Measurements from ENCODE around the gene SLC30A7. TPM values are rescaled to one million over a fixed set of nuclear protein-coding genes. Genes with fewer than 3 reads are reported as not detected.

SLC30A7 gene
- total and polyA plus RNA-seq, 8 donors = 1.5 to 65.7 (median 6.2) TPM

DNA sequence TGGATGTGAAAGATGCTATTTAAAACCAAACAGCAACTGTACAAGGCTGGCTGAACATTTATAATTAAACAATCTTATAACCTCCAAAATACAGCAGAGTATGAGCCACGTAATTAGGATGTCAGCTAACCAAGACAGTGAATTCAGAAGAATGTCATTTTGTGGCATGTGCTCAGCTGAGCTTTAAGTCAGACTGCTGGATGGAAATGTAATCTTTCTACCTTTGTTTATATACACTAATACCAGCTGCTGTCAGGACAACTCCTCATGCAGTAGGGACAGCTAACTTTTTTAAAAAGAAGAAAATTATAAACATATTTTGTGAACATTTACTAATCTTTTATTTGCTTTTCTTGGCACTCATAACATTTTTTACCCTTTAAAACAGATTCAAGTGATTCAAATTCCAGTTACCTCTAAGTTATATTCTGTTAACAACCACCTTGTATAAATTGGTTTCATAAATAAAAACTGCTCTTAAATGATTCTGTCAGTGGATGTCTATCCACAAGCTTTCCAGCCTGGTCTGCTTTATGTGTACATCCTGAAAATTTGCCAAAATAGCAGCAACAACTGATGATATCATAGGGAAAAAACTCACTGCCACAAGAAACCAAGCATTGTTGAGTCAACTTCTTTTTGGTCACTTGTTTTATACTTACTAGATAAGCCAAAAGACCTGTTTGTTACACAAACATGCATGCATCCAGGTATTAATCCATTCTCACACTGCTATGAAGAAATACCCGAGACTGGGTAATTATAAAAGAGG is 93.6 kb downstream of the SLC30A7 start:
- Histone ChIP-seq H3K9me3 (no peaks in the 10 kb centered on the region), H3K36me3 (peaks cover 3 to 28% (median 8%) of the 10 kb centered on the region in 4 donors), H3K27me3 (no peaks in the 10 kb centered on the region), H3K27ac (peak overlapping the region in 2 of 5 donors; percentile 3 to 21), H3K4me1 (peaks cover 0 to 17% (median 8%) of the 10 kb centered on the region in 4 donors), H3K4me3 (no peak overlapping the region)
- WGBS, 5 donors = 65 to 76% (median 74%) methylated on average over 2 of the region's 2 CpGs
- TF ChIP-seq POLR2A (IDR thresholded peaks at IDR 0.05) (no peak), EP300 (IDR thresholded peaks at IDR 0.05) (no peak), POLR2AphosphoS5 (IDR thresholded peaks at IDR 0.05) (no peak)
- TF ChIP-seq, protein P1, sequence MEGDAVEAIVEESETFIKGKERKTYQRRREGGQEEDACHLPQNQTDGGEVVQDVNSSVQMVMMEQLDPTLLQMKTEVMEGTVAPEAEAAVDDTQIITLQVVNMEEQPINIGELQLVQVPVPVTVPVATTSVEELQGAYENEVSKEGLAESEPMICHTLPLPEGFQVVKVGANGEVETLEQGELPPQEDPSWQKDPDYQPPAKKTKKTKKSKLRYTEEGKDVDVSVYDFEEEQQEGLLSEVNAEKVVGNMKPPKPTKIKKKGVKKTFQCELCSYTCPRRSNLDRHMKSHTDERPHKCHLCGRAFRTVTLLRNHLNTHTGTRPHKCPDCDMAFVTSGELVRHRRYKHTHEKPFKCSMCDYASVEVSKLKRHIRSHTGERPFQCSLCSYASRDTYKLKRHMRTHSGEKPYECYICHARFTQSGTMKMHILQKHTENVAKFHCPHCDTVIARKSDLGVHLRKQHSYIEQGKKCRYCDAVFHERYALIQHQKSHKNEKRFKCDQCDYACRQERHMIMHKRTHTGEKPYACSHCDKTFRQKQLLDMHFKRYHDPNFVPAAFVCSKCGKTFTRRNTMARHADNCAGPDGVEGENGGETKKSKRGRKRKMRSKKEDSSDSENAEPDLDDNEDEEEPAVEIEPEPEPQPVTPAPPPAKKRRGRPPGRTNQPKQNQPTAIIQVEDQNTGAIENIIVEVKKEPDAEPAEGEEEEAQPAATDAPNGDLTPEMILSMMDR (IDR thresholded peaks at IDR 0.05) = no peak
- peak in 1 of 2 donors; percentile 65 for DNase-seq
- intact Hi-C loops (cut with DNase I; ENCODE audit: low total_unique reads) = no loop called here

DNA sequence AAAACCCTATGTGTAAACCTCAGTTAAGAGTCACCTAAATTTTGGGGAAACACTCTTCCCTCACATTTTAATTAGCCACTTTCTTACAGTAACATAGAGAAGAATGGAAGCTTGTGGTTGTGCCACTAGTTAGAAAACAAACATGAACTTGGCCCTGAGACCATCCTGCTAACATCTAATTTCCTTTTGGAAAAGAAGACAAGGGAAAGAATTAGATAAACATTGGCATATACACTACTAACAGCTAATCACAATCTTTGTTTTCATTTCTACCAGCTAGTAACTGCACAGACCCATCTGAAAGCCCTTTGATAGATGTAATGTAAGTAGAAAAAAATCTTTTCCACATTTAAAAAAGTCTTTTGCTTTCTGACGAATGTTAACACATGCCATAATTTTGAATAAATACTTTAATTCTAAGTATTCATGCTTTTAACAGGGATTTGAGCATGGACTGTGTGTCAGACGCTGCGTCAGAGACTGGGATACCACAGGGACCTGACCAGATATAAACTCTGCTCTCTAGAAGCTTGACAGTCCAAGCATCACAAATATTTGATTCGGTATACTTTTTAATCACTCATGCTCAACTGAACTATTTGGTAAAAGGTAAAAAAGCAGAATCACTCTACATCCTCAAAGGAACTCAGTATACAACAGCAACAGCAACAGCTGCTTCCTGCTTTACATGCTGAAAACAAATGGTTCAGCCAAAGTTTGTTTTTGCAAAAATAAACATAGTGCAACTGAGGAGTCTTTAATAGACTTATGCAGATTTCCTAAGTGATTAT is 99.5 kb downstream of the SLC30A7 start:
- peak overlapping the region in 2 of 5 donors; percentile 18 to 61 for H3K27ac ChIP-seq
- WGBS, 5 donors = 45 to 66% (median 60%) methylated on average over 4 of the region's 4 CpGs

DNA sequence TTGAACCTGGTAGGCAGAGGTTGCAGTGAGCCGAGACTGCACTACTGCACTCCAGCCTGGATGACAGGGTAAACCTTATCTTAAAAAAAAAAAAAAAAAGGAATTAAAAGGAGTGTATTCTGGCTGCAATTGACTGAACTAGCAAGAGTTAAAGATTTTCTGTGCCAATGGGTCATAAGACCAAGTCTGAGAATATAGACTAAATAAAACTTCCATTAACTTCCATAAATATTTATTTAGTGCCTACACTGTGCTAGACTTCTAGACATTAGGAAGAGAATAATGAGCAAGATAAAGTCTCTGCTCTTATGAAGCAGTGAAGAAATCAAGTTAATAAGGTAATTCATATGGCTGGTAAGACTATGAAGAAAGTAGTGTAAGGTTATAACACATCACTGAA is 102.5 kb downstream of the SLC30A7 start:
- Histone ChIP-seq H3K36me3 (peaks cover 0 to 31% (median 17%) of the 10 kb centered on the region in 4 donors), H3K27me3 (no peaks in the 10 kb centered on the region), H3K9me3 (no peaks in the 10 kb centered on the region), H3K4me3 (no peak overlapping the region), H3K27ac (no peak overlapping the region), H3K4me1 (peaks cover 0 to 33% (median 18%) of the 10 kb centered on the region in 4 donors)
- DNase-seq = no peak
- WGBS, 5 donors = 78 to 100% (median 87%) methylated on average over 1 of the region's 1 CpG
- TF ChIP-seq EP300 (IDR thresholded peaks at IDR 0.05) = no peak
- TF ChIP-seq, protein P1 (IDR thresholded peaks at IDR 0.05) = no peak
- TF ChIP-seq POLR2A (IDR thresholded peaks at IDR 0.05) = no peak
- TF ChIP-seq POLR2AphosphoS5 (IDR thresholded peaks at IDR 0.05) = no peak
- intact Hi-C loops (cut with DNase I; ENCODE audit: low total_unique reads) = no loop called here

More for the DNA sequence above, 99.5 kb downstream of the SLC30A7 start:
- DNase-seq = peak in 1 of 2 donors; percentile 39
- peaks cover 0 to 13% (median 5%) of the 10 kb centered on the region in 4 donors for H3K4me1 ChIP-seq
- intact Hi-C loops (cut with DNase I; ENCODE audit: low total_unique reads) = no loop called here
- TF ChIP-seq, protein P1 (IDR thresholded peaks at IDR 0.05) = no peak
- TF ChIP-seq POLR2AphosphoS5 (IDR thresholded peaks at IDR 0.05) (no peak), POLR2A (IDR thresholded peaks at IDR 0.05) (no peak), EP300 (IDR thresholded peaks at IDR 0.05) (no peak)
- H3K36me3 ChIP-seq = peaks cover 1 to 39% (median 11%) of the 10 kb centered on the region in 4 donors
- no peaks in the 10 kb centered on the region for H3K27me3 ChIP-seq
- no peak overlapping the region for H3K4me3 ChIP-seq
- H3K9me3 ChIP-seq = no peaks in the 10 kb centered on the region

GRCh38 chr1:101000131-101000873 is 104.4 kb downstream of the SLC30A7 start:
- no peaks in the 10 kb centered on the region for H3K27me3 ChIP-seq
- no peak overlapping the region for H3K27ac ChIP-seq
- no peaks in the 10 kb centered on the region for H3K9me3 ChIP-seq
- H3K4me3 ChIP-seq = no peak overlapping the region
- H3K36me3 ChIP-seq = peaks cover 0 to 31% (median 17%) of the 10 kb centered on the region in 4 donors
- DNase-seq = no peak
- H3K4me1 ChIP-seq = peaks cover 4 to 43% (median 33%) of the 10 kb centered on the region in 4 donors
- 78 to 92% (median 87%) methylated on average over 2 of the region's 2 CpGs for WGBS, 5 donors
- TF ChIP-seq, protein P1 (IDR thresholded peaks at IDR 0.05) = no peak
- TF ChIP-seq POLR2AphosphoS5 (IDR thresholded peaks at IDR 0.05) (no peak), EP300 (IDR thresholded peaks at IDR 0.05) (no peak), POLR2A (IDR thresholded peaks at IDR 0.05) (no peak)
- intact Hi-C loops (cut with DNase I; ENCODE audit: low total_unique reads) = no loop called here
